MM.1S (cell line): ENCODE measurements around the gene SLC16A7.

Experiments
- DNase-seq: peaks from one replicate; pipeline ENCODE4 v3.0.0-alpha.2; 2015
- H2AFZ ChIP-seq: fragments of 300-600 bp; sonication (generic); 2 replicates; pipeline ENCODE4 v1.6.0; 2016; ENCODE audit warnings: antibody characterized with exemption, low read length
- H3F3A ChIP-seq: fragments of 300-600 bp; sonication (generic); 2 replicates; pipeline ENCODE4 v1.6.1; 2016; ENCODE audit warnings: mild to moderate bottlenecking, antibody characterized with exemption, low read length, moderate library complexity, mixed read lengths; ENCODE audit not compliant: insufficient read depth
- H3K27ac ChIP-seq: fragments of 300-600 bp; sonication (generic); 2 replicates; pipeline ENCODE4 v1.5.1; 2016; ENCODE audit warnings: mild to moderate bottlenecking, low read length
- H3K27me3 ChIP-seq: fragments of 300-600 bp; sonication (generic); replicated peaks from 2 replicates; pipeline ENCODE4 v1.6.0; 2016; ENCODE audit warnings: low read length; ENCODE audit not compliant: insufficient read depth
- H3K36me3 ChIP-seq: fragments of 300-600 bp; sonication (generic); replicated peaks from 2 replicates; pipeline ENCODE4 v1.6.1; 2016; ENCODE audit warnings: mild to moderate bottlenecking, low read length, mixed read lengths; ENCODE audit not compliant: insufficient read depth
- H3K4me1 ChIP-seq: fragments of 300-600 bp; sonication (generic); 2 replicates; pipeline ENCODE4 v1.6.1; 2016; ENCODE audit warnings: low read length, mixed read lengths
- H3K4me2 ChIP-seq: fragments of 300-600 bp; sonication (generic); 2 replicates; pipeline ENCODE4 v1.6.0; 2016; ENCODE audit warnings: low read depth, low read length
- H3K4me3 ChIP-seq: fragments of 300-600 bp; sonication (generic); 2 replicates; pipeline ENCODE4 v1.5.1; 2016; ENCODE audit warnings: low read length, mixed read lengths
- H3K79me2 ChIP-seq: fragments of 300-600 bp; sonication (generic); 2 replicates; pipeline ENCODE4 v1.6.1; 2016; ENCODE audit warnings: mixed run types, low read length, mixed read lengths
- H3K9ac ChIP-seq: fragments of 300-600 bp; sonication (generic); 2 replicates; pipeline ENCODE4 v1.6.1; 2016; ENCODE audit warnings: low read length, mixed read lengths
- H3K9me2 ChIP-seq: fragments of 300-600 bp; sonication (generic); replicated peaks from 2 replicates; pipeline ENCODE4 v1.6.1; 2016; ENCODE audit warnings: mild to moderate bottlenecking, low read length, mixed read lengths; ENCODE audit not compliant: insufficient read depth
- H3K9me3 ChIP-seq: fragments of 300-600 bp; sonication (generic); replicated peaks from 2 replicates; pipeline ENCODE4 v1.6.1; 2016; ENCODE audit warnings: mild to moderate bottlenecking, low read length, mixed read lengths; ENCODE audit not compliant: insufficient read depth
- H4K20me1 ChIP-seq: fragments of 300-600 bp; sonication (generic); 2 replicates; pipeline ENCODE4 v1.6.1; 2016; ENCODE audit warnings: mild to moderate bottlenecking, low read length, moderate library complexity, mixed read lengths; ENCODE audit not compliant: insufficient read depth
- EZH2 ChIP-seq: fragments of 300-600 bp; sonication (generic); optimal IDR thresholded peaks from 2 replicates; pipeline ENCODE3; 2017; ENCODE audit warnings: low read depth, mild to moderate bottlenecking, antibody characterized with exemption, low read length, mixed read lengths
- EZH2phosphoT487 ChIP-seq: fragments of 300-600 bp; sonication (generic); IDR thresholded peaks from 2 replicates; pipeline ENCODE4 v1.6.1; 2018; ENCODE audit warnings: antibody characterized with exemption, low read length
- TF ChIP-seq, protein P1 (sequence below): fragments of 300-600 bp; sonication (generic); IDR thresholded peaks from 2 replicates; pipeline ENCODE4 v1.5.1; 2016; ENCODE audit warnings: antibody characterized with exemption, low read length, mixed read lengths

The SLC16A7 gene

GRCh38 chr12:59654061-59654460, 58.2 kb downstream of the SLC16A7 start:
- Histone ChIP-seq H3K4me1 (no peaks in the 10 kb centered on the region), H3F3A (no peaks in the 10 kb centered on the region), H3K27me3 (no peaks in the 10 kb centered on the region), H3K9me2 (no peaks in the 10 kb centered on the region), H4K20me1 (no peaks in the 10 kb centered on the region), H3K79me2 (no peaks in the 10 kb centered on the region), H3K4me2 (no peak overlapping the region), H3K36me3 (no peaks in the 10 kb centered on the region), H2AFZ (no peak overlapping the region), H3K27ac (no peak overlapping the region), H3K9me3 (no peaks in the 10 kb centered on the region), H3K9ac (no peak overlapping the region), H3K4me3 (no peak overlapping the region)
- TF ChIP-seq, protein P1, sequence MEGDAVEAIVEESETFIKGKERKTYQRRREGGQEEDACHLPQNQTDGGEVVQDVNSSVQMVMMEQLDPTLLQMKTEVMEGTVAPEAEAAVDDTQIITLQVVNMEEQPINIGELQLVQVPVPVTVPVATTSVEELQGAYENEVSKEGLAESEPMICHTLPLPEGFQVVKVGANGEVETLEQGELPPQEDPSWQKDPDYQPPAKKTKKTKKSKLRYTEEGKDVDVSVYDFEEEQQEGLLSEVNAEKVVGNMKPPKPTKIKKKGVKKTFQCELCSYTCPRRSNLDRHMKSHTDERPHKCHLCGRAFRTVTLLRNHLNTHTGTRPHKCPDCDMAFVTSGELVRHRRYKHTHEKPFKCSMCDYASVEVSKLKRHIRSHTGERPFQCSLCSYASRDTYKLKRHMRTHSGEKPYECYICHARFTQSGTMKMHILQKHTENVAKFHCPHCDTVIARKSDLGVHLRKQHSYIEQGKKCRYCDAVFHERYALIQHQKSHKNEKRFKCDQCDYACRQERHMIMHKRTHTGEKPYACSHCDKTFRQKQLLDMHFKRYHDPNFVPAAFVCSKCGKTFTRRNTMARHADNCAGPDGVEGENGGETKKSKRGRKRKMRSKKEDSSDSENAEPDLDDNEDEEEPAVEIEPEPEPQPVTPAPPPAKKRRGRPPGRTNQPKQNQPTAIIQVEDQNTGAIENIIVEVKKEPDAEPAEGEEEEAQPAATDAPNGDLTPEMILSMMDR = no peak
- TF ChIP-seq EZH2phosphoT487 (no peak), EZH2 (no peak)
- DNase-seq = no peak

GRCh38 chr12:59657266-59657665, 61.4 kb downstream of the SLC16A7 start:
- DNase-seq = no peak
- no peaks in the 10 kb centered on the region for H3F3A ChIP-seq
- no peaks in the 10 kb centered on the region for H3K79me2 ChIP-seq
- no peak overlapping the region for H3K4me2 ChIP-seq
- H3K4me3 ChIP-seq = no peak overlapping the region
- no peak for TF ChIP-seq EZH2phosphoT487
- TF ChIP-seq EZH2 = no peak
- TF ChIP-seq, protein P1 = no peak
- H3K27me3 ChIP-seq = no peaks in the 10 kb centered on the region
- no peak overlapping the region for H3K27ac ChIP-seq
- H3K9me3 ChIP-seq = no peaks in the 10 kb centered on the region
- H3K9me2 ChIP-seq = no peaks in the 10 kb centered on the region
- no peaks in the 10 kb centered on the region for H4K20me1 ChIP-seq
- H3K36me3 ChIP-seq = no peaks in the 10 kb centered on the region
- H2AFZ ChIP-seq = no peak overlapping the region
- H3K9ac ChIP-seq = no peak overlapping the region
- H3K4me1 ChIP-seq = no peaks in the 10 kb centered on the region

GRCh38 chr12:59657711-59658110, 61.9 kb downstream of the SLC16A7 start:
- Histone ChIP-seq H2AFZ (no peak overlapping the region), H3K4me3 (no peak overlapping the region), H3K4me2 (no peak overlapping the region), H3K9me2 (no peaks in the 10 kb centered on the region), H3F3A (no peaks in the 10 kb centered on the region), H3K9me3 (no peaks in the 10 kb centered on the region), H3K36me3 (no peaks in the 10 kb centered on the region), H3K79me2 (no peaks in the 10 kb centered on the region), H4K20me1 (no peaks in the 10 kb centered on the region), H3K9ac (no peak overlapping the region), H3K27me3 (no peaks in the 10 kb centered on the region), H3K27ac (no peak overlapping the region), H3K4me1 (no peaks in the 10 kb centered on the region)
- TF ChIP-seq EZH2phosphoT487 = no peak
- no peak for TF ChIP-seq EZH2
- TF ChIP-seq, protein P1 = no peak
- no peak for DNase-seq
